GM12878 (cell line): ENCODE data around the gene ATG5. TPM values are rescaled to one million over a fixed set of nuclear protein-coding genes. Genes with fewer than 3 reads are reported as not detected.

ENCODE experiments used
- ATAC-seq: fragments of 200-7000 bp; cut with Tn5 transposase; 3 replicates; pipeline ENCODE4 v1.9.1; 2020; ENCODE audit warnings: mild to moderate bottlenecking, moderate library complexity
- BruUV-seq: library from RNA; stranded (reverse); fragments of 400-500 nt; replicated peaks from 2 replicates; lab custom pipeline; 2021; lab: Mats Ljungman, UMichigan
- CTCF ChIA-PET: fragments of 300-600 bp; sonication (Branson Sonifier 250); formaldehyde crosslinking; extraction: SDS; loops from one replicate; lab custom pipeline; 2021; ENCODE audit warnings: inconsistent platforms; lab: Yijun Ruan, JAX
- POLR2A ChIA-PET: fragments of 350-600 bp; formaldehyde crosslinking; extraction: SDS; loops from one replicate; lab custom pipeline; 2021; ENCODE audit warnings: inconsistent platforms; lab: Charles Lee
- RAD21 ChIA-PET: fragments of 300-600 bp; sonication (Branson Sonifier 250); formaldehyde crosslinking; loops from one replicate; lab custom pipeline; 2023; ENCODE audit warnings: antibody characterized with exemption; ENCODE audit not compliant: unreplicated experiment; lab: Charles Lee
- SMC1A ChIA-PET: fragments of 300-600 bp; sonication (Branson Sonifier 250); formaldehyde crosslinking; loops from one replicate; lab custom pipeline; 2023; ENCODE audit not compliant: unreplicated experiment, uncharacterized antibody; lab: Charles Lee
- DNase-seq: peaks from one replicate; pipeline ENCODE4 v3.0.0-alpha.2; 2011; ENCODE audit warnings: low read depth, low spot score
- FAIRE-seq: peaks from 3 replicates; lab custom pipeline; 2011; peaks lifted over from hg19 to GRCh38; lab: Jason Lieb, UNC
- H2AFZ ChIP-seq: 2 replicates; pipeline ENCODE4 v1.6.0; 2011; ENCODE audit warnings: low read depth, low read length, control low read depth; ENCODE audit not compliant: control insufficient read depth
- H3K27ac ChIP-seq: 2 replicates; pipeline ENCODE4 v1.5.1; 2011; ENCODE audit warnings: control low read depth; ENCODE audit not compliant: control insufficient read depth, insufficient read depth
- H3K27me3 ChIP-seq, 2 experiments: replicated peaks in 1 of 2; 2 replicates each; pipeline versions ENCODE4 v1.6.0 to v1.6.1; 2011; ENCODE audit warnings: low read length in 1 of 2; ENCODE audit not compliant: control insufficient read depth in 2 of 2, insufficient read depth in 2 of 2
- H3K36me3 ChIP-seq, 2 experiments: 2 replicates each; pipeline ENCODE4 v1.5.1; 2011; ENCODE audit warnings: low read length in 1 of 2; ENCODE audit not compliant: control insufficient read depth in 2 of 2, insufficient read depth in 2 of 2
- H3K4me1 ChIP-seq: 2 replicates; pipeline ENCODE4 v1.6.1; 2011; ENCODE audit warnings: mild to moderate bottlenecking, low read length, moderate library complexity, mixed read lengths; ENCODE audit not compliant: control insufficient read depth, insufficient read depth
- H3K4me2 ChIP-seq: 2 replicates; pipeline ENCODE4 v1.6.0; 2011; ENCODE audit warnings: control low read depth; ENCODE audit not compliant: control insufficient read depth, insufficient read depth
- H3K4me3 ChIP-seq: fragments of 200-600 bp; sonication (generic); 2 replicates; pipeline ENCODE4 v1.5.1; 2016
- H3K79me2 ChIP-seq: 2 replicates; pipeline ENCODE4 v1.6.0; 2011; ENCODE audit warnings: low read length; ENCODE audit not compliant: control insufficient read depth, insufficient read depth
- H3K9ac ChIP-seq: 2 replicates; pipeline ENCODE4 v1.8.0; 2011; ENCODE audit warnings: low read length, control low read depth, mixed read lengths; ENCODE audit not compliant: control insufficient read depth, insufficient read depth
- H3K9me3 ChIP-seq: replicated peaks from 3 replicates; pipeline ENCODE4 v1.5.1; 2011; ENCODE audit warnings: mild to moderate bottlenecking, low read length; ENCODE audit not compliant: control insufficient read depth, insufficient read depth
- H4K20me1 ChIP-seq: 2 replicates; pipeline ENCODE4 v1.6.0; 2011; ENCODE audit not compliant: control insufficient read depth, insufficient read depth
- ATF3 ChIP-seq: IDR thresholded peaks from 2 replicates; pipeline ENCODE4 v1.6.1; 2011; ENCODE audit warnings: low read depth, mild to moderate bottlenecking, low read length, moderate library complexity, borderline replicate concordance; ENCODE audit errors: extremely low read depth
- BMI1 ChIP-seq: fragments of 450-650 bp; IDR thresholded peaks from 2 replicates; pipeline ENCODE4 v1.6.1; 2016; ENCODE audit warnings: mild to moderate bottlenecking, moderate library complexity, borderline replicate concordance
- E2F4 ChIP-seq: IDR thresholded peaks from 2 replicates; pipeline ENCODE4 v1.6.1; 2012; ENCODE audit warnings: low read depth, low read length, improper control_type of control experiment
- EED ChIP-seq: sonication (generic); IDR thresholded peaks from 2 replicates; pipeline ENCODE4 v1.6.1; 2016; ENCODE audit warnings: antibody characterized with exemption, low read depth
- ESRRA ChIP-seq: IDR thresholded peaks from 2 replicates; pipeline ENCODE4 v1.6.1; 2012; ENCODE audit warnings: mild to moderate bottlenecking, low read length, improper control_type of control experiment
- HDAC2 ChIP-seq: fragments of 200-600 bp; sonication (generic); IDR thresholded peaks from 2 replicates; pipeline ENCODE4 v1.6.1; 2017
- MEF2A ChIP-seq: IDR thresholded peaks from 2 replicates; pipeline ENCODE4 v1.6.1; 2011; ENCODE audit warnings: low read depth, mild to moderate bottlenecking, low read length, moderate library complexity; ENCODE audit not compliant: insufficient read depth
- RELB ChIP-seq: fragments of 450-650 bp; IDR thresholded peaks from 2 replicates; pipeline ENCODE4 v1.6.1; 2017; ENCODE audit warnings: low read depth, mild to moderate bottlenecking, moderate library complexity
- SIX5 ChIP-seq: IDR thresholded peaks from 2 replicates; pipeline ENCODE4 v1.6.1; 2011; ENCODE audit warnings: mild to moderate bottlenecking, low read depth, low read length, moderate library complexity; ENCODE audit not compliant: severe bottlenecking
- SMAD1 ChIP-seq: fragments of 450-650 bp; IDR thresholded peaks from 2 replicates; pipeline ENCODE4 v1.6.1; 2018; ENCODE audit warnings: mild to moderate bottlenecking, low read depth; ENCODE audit not compliant: partially characterized antibody
- STAT3 ChIP-seq: IDR thresholded peaks from 2 replicates; pipeline ENCODE4 v1.6.1; 2011; ENCODE audit warnings: low read depth, low read length, improper control_type of control experiment
- USF1 ChIP-seq: IDR thresholded peaks from 2 replicates; pipeline ENCODE4 v1.6.1; 2011; ENCODE audit warnings: borderline replicate concordance, low read depth, mild to moderate bottlenecking, moderate library complexity, mixed read lengths, low read length; ENCODE audit not compliant: insufficient read depth; ENCODE audit errors: extremely low read length
- ZNF274 ChIP-seq: IDR thresholded peaks from one replicate; pipeline ENCODE4 v1.8.0; 2011; ENCODE audit not compliant: insufficient read length, insufficient read depth
- ZNF687 ChIP-seq: fragments of 450-650 bp; IDR thresholded peaks from 2 replicates; pipeline ENCODE4 v1.6.1; 2017; ENCODE audit warnings: mild to moderate bottlenecking, moderate library complexity
- ZZZ3 ChIP-seq: IDR thresholded peaks from 2 replicates; pipeline ENCODE4 v1.6.1; 2011; ENCODE audit warnings: low read depth; ENCODE audit not compliant: control insufficient read depth, insufficient read length
- in situ Hi-C: fragments of 300-500 bp; cut with MboI; formaldehyde crosslinking; loops from 9 replicates; pipeline ENCODE4 v1.14.3; 2018; ENCODE audit warnings: mixed read lengths
- intact Hi-C: fragments of 100-400 bp; cut with micrococcal nuclease; formaldehyde crosslinking; loops from one replicate; pipeline ENCODE4 v1.14.2; 2022; ENCODE audit not compliant: unreplicated experiment
- polyA plus RNA-seq, 11 experiments: library from polyadenylated mRNA; depleted of rRNA in 4 of 11; unstranded in 6 of 11; stranded (reverse) in 5 of 11; fragments of >200 nt; fragmentation: Nextera tagmentation in 4 of 11; fragmentation: Illumina TruSeq in 1 of 11; extraction: Ambion mirVana in 4 of 11; extraction: Trizol in 1 of 11; gene quantifications; 1 replicate in 1 of 11; 2 replicates in 10 of 11; pipeline versions ENCODE4 v1.2.1 to v1.2.3, GENCODE V29; 2011 to 2016; ENCODE audit warnings: inconsistent platforms in 2 of 11, missing spikeins in 2 of 11, low read depth in 1 of 11
- total RNA-seq, 4 experiments: library from RNA; depleted of rRNA in 3 of 4; stranded (reverse); fragments of >200 nt in 3 of 4; fragmentation: Illumina TruSeq in 1 of 4; extraction: Trizol in 1 of 4; gene quantifications; 2 replicates each; pipeline versions ENCODE4 v1.2.1 to v1.2.3, GENCODE V29; 2013 to 2021

Gene ATG5
- total and polyA plus RNA-seq, 10 of the 15 experiments (the other 5 are each of a cell fraction or from before 2014, with no cell fraction given), result 12.9 to 51.8 (median 23.9) TPM

- Histone ChIP-seq H3K4me2 (no peak overlapping the region), H3K4me3 (no peak overlapping the region), H3K79me2 (no peaks in the 10 kb centered on the region; the same call in none of the 2 replicates), H2AFZ (no peak overlapping the region), H3K9me3 (no peaks in the 10 kb centered on the region; the same call in 2 of the 3 replicates), H4K20me1 (no peaks in the 10 kb centered on the region), H3K4me1 (peaks cover 16% of the 10 kb centered on the region), H3K36me3 (no peaks in the 10 kb centered on the region; a peak in 2 of 4 replicates), H3K9ac (no peak overlapping the region), H3K27ac (no peak overlapping the region), H3K27me3 (no peaks in the 10 kb centered on the region)
- intact Hi-C loops (no loop called here), in situ Hi-C loops (no loop called here)
- SMC1A ChIA-PET, result interaction anchor here (1.0 to 1.1 kb wide), 2 partner anchors 18 to 45 kb away, joined by 3 read pairs; no protein-coding TSS in a partner anchor
- no peak for ATAC-seq
- CTCF ChIA-PET, result no interaction called here
- RAD21 ChIA-PET, result no interaction called here
- no TSS peak for BruUV-seq
- POLR2A ChIA-PET, result no interaction called here
- no peak for DNase-seq
- FAIRE-seq, result no peak
- TF ChIP-seq ZNF687, result no peak
- no peak for TF ChIP-seq ESRRA
- TF ChIP-seq BMI1, result no peak
- TF ChIP-seq RELB, result no peak
- TF ChIP-seq SIX5, result no peak
- no peak for TF ChIP-seq STAT3
- no peak for TF ChIP-seq ATF3
- TF ChIP-seq MEF2A, result no peak
- no peak for TF ChIP-seq EED
- no peak for TF ChIP-seq HDAC2
- TF ChIP-seq USF1, result no peak
- TF ChIP-seq ZZZ3, result no peak
- no peak for TF ChIP-seq ZNF274
- no peak for TF ChIP-seq E2F4
- TF ChIP-seq SMAD1, result no peak
These were observed 84.1 kb downstream of the ATG5 start for GRCh38 chr6:106241498-106241897.
